ENCODE results near the gene NR1H2.

GRCh38 chr19:50380137-50380536 lies 3.9 kb downstream of the NR1H2 start:
- TF ChIP-seq CREB5 (CRISPR knock-in tag; IDR thresholded peaks at IDR 0.05; ENCODE audit: low read depth), result no peak
- no peak for TF ChIP-seq POU6F1 (CRISPR knock-in tag; IDR thresholded peaks at IDR 0.05; ENCODE audit: borderline replicate concordance, low read depth)
- no peak for TF ChIP-seq PATZ1 (CRISPR knock-in tag; IDR thresholded peaks at IDR 0.05; ENCODE audit: borderline replicate concordance)
- TF ChIP-seq BACH2 (CRISPR knock-in tag; IDR thresholded peaks at IDR 0.05; ENCODE audit: borderline replicate concordance), result no peak
- TF ChIP-seq ESRRG (CRISPR knock-in tag; IDR thresholded peaks at IDR 0.05), result no peak
- no peak for TF ChIP-seq ZNF8 (CRISPR knock-in tag; IDR thresholded peaks at IDR 0.05)
- TF ChIP-seq ZFP30 (CRISPR knock-in tag; IDR thresholded peaks at IDR 0.05), result no peak
- no peak for TF ChIP-seq OSR1 (CRISPR knock-in tag; IDR thresholded peaks at IDR 0.05)
- TF ChIP-seq, protein P1, sequence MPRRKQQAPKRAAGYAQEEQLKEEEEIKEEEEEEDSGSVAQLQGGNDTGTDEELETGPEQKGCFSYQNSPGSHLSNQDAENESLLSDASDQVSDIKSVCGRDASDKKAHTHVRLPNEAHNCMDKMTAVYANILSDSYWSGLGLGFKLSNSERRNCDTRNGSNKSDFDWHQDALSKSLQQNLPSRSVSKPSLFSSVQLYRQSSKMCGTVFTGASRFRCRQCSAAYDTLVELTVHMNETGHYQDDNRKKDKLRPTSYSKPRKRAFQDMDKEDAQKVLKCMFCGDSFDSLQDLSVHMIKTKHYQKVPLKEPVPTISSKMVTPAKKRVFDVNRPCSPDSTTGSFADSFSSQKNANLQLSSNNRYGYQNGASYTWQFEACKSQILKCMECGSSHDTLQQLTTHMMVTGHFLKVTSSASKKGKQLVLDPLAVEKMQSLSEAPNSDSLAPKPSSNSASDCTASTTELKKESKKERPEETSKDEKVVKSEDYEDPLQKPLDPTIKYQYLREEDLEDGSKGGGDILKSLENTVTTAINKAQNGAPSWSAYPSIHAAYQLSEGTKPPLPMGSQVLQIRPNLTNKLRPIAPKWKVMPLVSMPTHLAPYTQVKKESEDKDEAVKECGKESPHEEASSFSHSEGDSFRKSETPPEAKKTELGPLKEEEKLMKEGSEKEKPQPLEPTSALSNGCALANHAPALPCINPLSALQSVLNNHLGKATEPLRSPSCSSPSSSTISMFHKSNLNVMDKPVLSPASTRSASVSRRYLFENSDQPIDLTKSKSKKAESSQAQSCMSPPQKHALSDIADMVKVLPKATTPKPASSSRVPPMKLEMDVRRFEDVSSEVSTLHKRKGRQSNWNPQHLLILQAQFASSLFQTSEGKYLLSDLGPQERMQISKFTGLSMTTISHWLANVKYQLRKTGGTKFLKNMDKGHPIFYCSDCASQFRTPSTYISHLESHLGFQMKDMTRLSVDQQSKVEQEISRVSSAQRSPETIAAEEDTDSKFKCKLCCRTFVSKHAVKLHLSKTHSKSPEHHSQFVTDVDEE (CRISPR knock-in tag; IDR thresholded peaks at IDR 0.05), result no peak

All from SK-N-SH treated with all-trans-retinoic acid at 6 μM for 48 hours (cell line).